A673 (cell line): ENCODE measurements around the gene CWH43.

Experiments used
- CTCF ChIP-seq: fragments of 300-800, 200-600 bp; sonication (generic); conservative IDR thresholded peaks from 2 replicates; pipeline ENCODE4 v1.5.1; 2017; ENCODE audit warnings: low read depth, mild to moderate bottlenecking, antibody characterized with exemption, low read length, moderate library complexity, mixed read lengths
- EZH2 ChIP-seq: fragments of 200-600 bp; sonication (generic); IDR thresholded peaks from 2 replicates; pipeline ENCODE4 v1.6.1; 2017; ENCODE audit warnings: borderline replicate concordance, low read depth, mild to moderate bottlenecking, mixed read lengths, antibody characterized with exemption, low read length; ENCODE audit not compliant: poor library complexity, severe bottlenecking

DNA sequence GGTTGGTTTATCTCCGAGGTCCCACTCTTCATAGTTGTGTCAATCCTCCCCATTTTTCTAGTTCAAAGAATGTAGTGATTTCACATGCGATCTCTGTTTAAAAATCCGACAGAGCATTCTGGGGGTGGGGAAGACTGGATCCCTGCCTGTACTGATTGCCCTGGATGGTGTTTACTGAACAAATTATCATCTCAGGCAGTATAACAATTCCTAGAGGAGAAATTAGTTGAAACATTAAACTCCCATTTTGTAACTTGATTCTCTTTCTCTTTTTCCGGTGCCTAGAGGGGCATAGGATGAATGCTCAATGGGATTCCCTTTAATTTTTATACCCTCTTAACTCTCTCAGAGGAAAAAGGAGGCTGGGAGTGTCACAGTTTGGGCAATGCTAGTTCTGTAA is 10.0 kb upstream of the CWH43 start:
- no peak for TF ChIP-seq CTCF
- no peak for TF ChIP-seq EZH2
